Right renal pelvis (tissue), 4 donors: ENCODE data around the gene APMAP. TPM values are rescaled to one million over a fixed set of nuclear protein-coding genes. Genes with fewer than 3 reads are reported as not detected.

Experiments
- DNase-seq, 4 donors: peaks; one replicate each; pipeline ENCODE4 v3.0.0-alpha.2; 2013; ENCODE audit warnings: low read depth in 4 of 4, low spot score in 3 of 4, missing footprints in 1 of 4
- polyA plus RNA-seq, 4 donors: library from polyadenylated mRNA; unstranded; fragments of 120-200 nt; gene quantifications; one replicate each; pipeline ENCODE4 v1.2.1, GENCODE V29; 2013; ENCODE audit not compliant: insufficient read length in 4 of 4

Gene APMAP
- polyA plus RNA-seq, 4 donors = 95.8 to 113 (median 109) TPM

DNA sequence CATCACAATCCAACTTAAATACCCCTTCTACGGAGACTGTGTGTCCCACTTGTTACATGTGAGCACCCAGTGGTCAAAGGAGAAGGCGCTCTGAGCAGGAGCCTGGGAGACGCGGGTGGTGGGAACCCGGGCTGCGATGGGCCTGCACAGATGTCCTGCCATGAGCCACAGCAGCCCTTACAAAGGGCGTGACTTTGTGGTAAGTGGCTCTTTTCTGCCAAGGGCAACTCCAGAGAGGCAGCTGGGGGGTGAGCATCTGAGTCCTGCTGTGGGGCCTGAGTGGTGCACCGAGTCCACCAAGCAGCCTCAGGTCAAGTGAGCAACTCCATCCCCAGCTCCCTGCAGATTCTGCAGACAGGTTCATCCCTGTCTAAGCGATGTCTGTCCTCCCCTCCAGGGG is 77.1 kb downstream of the APMAP start:
- no peak for DNase-seq

DNA sequence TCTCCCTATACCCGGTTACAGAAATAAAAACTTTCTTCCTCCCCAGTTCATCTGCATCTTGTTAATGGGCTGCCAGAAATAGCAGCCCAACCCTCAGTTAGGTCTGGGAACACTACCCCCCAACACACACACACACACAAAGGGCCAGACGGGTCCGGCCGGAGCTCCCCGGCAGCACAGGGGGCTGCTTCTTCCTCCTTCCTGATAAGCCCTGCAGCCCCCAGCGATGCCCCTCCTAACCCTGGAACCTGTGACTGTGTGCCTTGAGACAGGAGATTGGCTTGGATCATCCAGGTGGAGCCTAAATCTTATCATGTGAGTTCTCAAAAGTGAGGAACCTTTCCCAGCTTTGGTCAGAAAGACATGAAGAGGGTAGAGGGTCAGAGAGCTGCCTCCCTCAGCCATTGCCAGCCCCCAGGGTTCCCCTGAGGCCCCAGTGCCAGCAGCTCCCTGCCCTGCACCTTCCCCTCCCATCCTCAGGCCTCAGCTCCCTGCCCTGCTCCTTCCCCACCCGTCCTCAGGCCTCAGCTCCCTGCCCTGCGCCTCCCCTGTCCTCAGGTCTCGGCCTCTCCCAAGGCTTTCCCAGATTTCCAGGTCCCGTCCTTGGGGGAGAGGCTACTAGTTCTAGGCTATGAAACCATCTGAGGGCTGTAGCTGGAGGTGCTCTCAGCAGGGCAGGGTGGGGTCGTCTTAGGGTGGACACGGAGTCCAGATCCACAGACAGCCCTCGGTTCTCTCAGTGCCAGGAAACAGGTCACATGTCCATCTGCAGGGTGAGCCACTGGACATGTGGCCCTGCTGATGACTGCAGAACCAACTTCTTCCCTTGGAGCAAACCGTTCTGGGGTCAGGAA is 77.9 kb downstream of the APMAP start:
- no peak for DNase-seq

DNA sequence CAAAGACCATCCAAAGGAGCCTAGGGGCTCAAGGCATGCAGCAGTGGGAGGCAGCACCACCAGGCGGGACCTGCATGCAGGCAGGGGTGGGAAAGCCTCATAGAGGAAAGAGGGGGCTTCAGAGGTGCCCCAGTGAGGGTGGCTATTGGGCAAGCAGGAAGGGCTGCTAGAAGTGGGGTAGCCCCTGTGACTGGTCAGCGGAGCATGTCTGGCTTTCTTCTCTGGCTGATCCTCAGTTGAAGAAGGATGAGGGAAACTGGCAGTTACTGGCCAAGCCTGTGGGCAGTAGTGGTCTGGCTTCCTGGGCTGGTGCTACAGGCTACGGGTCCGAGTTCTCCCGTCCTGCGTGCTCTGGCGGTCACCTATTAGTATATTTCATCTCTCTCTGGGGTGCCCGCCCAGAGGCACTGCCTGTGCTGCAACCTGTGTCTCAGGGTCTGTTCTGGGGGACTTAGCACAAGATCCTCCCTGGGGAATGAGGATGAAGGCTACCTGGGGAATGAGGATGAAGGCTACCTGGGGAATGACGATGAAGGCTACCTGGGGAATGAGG is 79.4 kb downstream of the APMAP start:
- DNase-seq = no peak

Other genes starting within 250 kb of the APMAP start
- gene CST7, start 43.5 kb downstream of the APMAP start, polyA plus RNA-seq = under 1 TPM; 0.31 to 0.80 (median 0.48) TPM
- gene ACSS1, start 65.4 kb upstream of the APMAP start, polyA plus RNA-seq = 10 to 100 TPM; 31.0 to 36.6 (median 32.0) TPM
- not detected for gene VSX1, start 89.4 kb upstream of the APMAP start, polyA plus RNA-seq
- 10 to 100 TPM; 39.5 to 47.1 (median 41.3) TPM for gene ENTPD6, start 203.0 kb upstream of the APMAP start, polyA plus RNA-seq